ENCODE data around the gene OR51G1.

- TF ChIP-seq CTCF (conservative IDR thresholded peaks at IDR 0.05; ENCODE audit: low read length) (no peak), EZH2phosphoT487 (IDR thresholded peaks at IDR 0.05; ENCODE audit: borderline replicate concordance) (no peak)
These were observed 36.5 kb downstream of the OR51G1 start for GRCh38 chr11:4887591-4887990.

Measured in Loucy (cell line).